ENCODE results near the gene LRCH2. TPM values are rescaled to one million over a fixed set of nuclear protein-coding genes. Genes with fewer than 3 reads are reported as not detected.
A peak's percentile ranks its signal among the peaks of the same experiment; 100 is the strongest.
"Not testable (repeated sequence)": the region's sequence is repeated elsewhere in the genome, so short reads cannot be mapped to it uniquely, and the experiment has no call there.

The LRCH2 gene
- total RNA-seq, 1 experiment from 2014 or later = not detected

DNA sequence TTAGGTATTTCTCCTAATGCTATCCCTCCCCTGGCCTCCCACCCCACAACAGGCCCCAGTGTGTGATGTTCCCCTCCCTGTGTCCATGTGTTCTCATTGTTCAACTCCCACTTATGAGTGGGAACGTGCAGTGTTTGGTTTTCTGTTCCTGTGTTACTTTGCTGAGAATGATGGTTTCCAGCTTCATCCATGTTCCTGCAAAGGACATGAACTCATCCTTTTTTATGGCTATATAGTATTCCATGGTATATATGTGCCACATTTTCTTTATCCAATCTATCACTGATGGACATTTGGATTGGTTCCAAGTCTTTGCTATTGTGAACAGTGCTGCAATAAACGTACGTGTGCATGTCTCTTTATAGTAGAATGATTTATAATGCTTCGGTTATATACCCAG is 16.6 kb downstream of the LRCH2 start:
- in situ Hi-C loops (cut with HindIII; ENCODE audit: low pct_unique_long_range_greater_than_20kb, low sequenced_read_pairs); DNase-seq (ENCODE audit: low read depth): not testable (repeated sequence)

DNA sequence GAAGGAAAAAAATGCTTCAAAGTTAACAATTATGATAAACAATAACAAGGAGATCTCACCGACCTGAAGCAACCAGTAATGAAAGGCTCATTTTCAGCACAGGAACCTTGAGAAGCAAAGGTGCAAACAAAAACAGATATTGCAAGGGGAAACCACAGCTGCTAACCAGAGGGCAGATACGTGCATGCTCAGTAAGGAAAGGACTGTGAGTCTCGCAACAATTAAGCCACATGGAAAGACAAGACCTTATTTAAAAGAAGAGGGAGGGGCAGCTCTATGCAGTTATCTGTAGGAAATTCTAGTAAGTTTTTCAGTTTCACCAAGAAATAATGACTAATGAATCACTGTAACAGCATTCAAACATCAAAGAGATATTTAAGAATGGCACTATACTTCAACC is 19.3 kb downstream of the LRCH2 start:
- no peak for DNase-seq (ENCODE audit: low read depth)
- in situ Hi-C loops (cut with HindIII; ENCODE audit: low pct_unique_long_range_greater_than_20kb, low sequenced_read_pairs) = no loop called here

DNA sequence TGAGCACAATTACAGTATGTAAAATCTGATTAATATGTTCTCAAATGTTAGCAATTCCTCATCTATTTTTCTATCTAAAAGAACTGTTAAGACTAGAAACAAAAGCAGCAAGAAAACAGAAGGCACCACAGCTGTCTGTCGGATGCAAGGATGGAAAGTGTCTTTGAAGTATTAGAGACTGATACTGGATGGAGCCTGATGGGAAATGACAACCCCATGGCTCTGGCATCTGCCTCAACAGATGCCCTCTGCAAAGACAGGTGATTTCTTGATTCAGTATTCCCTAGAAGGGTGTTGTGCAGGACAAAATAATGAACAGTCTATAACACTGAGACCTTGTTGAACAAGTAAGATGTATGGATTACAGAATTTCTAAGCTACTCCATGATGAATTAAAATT is 19.7 kb downstream of the LRCH2 start:
- in situ Hi-C loops (cut with HindIII; ENCODE audit: low pct_unique_long_range_greater_than_20kb, low sequenced_read_pairs) = no loop called here

DNA sequence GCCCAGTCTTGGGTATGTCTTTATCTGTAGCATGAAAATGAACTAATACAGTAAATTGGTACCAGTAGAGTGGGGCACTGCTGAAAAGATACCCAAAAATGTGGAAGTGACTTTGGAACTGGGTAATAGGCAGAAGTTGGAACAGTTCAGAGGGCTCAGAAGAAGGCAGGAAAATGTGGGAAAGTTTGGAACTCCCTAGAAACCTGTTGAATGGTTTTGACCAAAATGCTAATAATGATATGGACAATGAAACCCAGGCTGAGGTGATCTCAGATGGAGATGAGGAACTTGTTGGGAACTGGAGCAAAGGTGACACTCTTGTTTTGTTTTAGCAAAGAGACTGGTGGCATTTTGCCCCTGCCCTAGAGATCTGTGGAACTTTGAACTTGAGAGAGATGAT is 24.3 kb downstream of the LRCH2 start:
- DNase-seq (ENCODE audit: low read depth); in situ Hi-C loops (cut with HindIII; ENCODE audit: low pct_unique_long_range_greater_than_20kb, low sequenced_read_pairs): not testable (repeated sequence)

More for the DNA sequence above, 19.7 kb downstream of the LRCH2 start:
- DNase-seq (ENCODE audit: low read depth) = no peak

DNA sequence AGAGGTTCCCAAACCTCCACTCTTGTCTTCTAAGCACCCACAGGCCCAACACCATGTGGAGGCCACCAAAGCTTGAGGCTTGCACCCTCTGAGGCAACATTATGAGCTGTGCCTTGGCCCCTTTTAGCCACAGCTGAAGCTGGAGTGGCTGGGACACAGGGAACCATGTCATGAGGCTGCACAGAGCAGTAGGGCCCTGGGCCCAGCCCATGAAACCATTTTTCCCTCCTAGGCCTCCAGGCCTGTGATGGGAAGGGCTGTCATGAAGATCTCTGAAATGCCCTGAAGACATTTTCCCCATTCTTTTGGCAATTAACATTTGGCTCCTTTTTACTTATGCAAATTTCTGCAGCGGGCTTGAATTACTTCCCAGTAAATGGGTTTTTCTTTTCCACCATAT is 29.9 kb downstream of the LRCH2 start:
- in situ Hi-C loops (cut with HindIII; ENCODE audit: low pct_unique_long_range_greater_than_20kb, low sequenced_read_pairs) = no loop called here
- DNase-seq (ENCODE audit: low read depth) = no peak

DNA sequence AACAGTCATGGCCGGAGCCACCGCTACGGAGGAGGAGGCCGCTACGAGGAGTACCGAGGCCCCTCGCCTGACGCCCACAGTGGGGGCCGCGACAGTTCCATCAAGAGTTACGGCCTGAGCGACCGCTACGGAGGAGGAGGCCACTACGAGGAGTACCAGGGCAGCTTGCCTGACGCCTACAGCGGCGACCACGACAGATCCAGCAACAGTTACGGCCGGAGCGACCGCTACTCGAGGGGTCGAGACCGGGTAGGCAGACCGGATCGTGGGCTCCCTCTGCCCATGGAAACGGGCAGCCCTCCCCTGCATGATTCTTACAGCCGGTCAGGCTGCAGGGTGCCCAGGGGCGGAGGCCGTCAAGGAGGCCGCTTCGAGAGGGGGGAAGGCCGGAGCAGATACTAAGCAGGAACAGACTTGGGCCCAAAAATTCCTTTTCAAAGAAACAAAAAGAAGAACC is 41.6 kb downstream of the LRCH2 start:
- in situ Hi-C loops (cut with HindIII; ENCODE audit: low pct_unique_long_range_greater_than_20kb, low sequenced_read_pairs) = no loop called here
- no peak for DNase-seq (ENCODE audit: low read depth)

DNA sequence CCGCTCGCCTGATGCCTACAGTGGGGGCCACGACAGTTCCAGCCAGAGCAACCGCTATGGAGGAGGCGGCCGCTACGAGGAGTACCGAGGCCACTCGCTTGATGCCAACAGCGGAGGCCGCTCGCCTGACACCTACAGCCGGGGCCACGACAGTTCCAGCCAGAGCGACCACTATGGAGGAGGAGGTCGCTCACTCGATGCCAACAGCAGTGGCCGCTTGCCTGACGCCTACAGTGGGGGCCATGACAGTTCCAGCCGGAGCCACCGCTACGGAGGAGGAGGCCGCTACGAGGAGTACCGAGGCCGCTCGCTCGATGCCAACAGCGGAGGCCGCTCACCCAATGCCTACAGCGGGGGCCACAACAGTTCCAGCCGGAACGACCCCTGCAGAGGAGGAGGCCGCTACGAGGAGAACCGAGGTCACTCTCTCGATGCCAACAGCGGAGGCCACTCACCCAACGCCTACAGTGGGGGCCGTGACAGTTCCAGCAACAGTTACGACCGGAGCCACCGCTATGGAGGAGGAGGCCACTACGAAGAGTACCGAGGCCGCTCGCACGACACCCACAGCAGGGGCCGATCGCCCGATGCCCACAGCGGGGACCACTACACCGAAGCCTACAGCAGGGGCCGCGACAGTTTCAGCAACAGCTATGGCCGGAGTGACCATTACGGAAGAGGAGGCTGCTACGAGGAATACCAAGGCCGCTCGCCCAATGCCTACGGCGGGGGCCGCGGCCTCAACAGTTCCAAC is 42.2 kb downstream of the LRCH2 start:
- in situ Hi-C loops (cut with HindIII; ENCODE audit: low pct_unique_long_range_greater_than_20kb, low sequenced_read_pairs) = no loop called here
- DNase-seq (ENCODE audit: low read depth) = no peak

DNA sequence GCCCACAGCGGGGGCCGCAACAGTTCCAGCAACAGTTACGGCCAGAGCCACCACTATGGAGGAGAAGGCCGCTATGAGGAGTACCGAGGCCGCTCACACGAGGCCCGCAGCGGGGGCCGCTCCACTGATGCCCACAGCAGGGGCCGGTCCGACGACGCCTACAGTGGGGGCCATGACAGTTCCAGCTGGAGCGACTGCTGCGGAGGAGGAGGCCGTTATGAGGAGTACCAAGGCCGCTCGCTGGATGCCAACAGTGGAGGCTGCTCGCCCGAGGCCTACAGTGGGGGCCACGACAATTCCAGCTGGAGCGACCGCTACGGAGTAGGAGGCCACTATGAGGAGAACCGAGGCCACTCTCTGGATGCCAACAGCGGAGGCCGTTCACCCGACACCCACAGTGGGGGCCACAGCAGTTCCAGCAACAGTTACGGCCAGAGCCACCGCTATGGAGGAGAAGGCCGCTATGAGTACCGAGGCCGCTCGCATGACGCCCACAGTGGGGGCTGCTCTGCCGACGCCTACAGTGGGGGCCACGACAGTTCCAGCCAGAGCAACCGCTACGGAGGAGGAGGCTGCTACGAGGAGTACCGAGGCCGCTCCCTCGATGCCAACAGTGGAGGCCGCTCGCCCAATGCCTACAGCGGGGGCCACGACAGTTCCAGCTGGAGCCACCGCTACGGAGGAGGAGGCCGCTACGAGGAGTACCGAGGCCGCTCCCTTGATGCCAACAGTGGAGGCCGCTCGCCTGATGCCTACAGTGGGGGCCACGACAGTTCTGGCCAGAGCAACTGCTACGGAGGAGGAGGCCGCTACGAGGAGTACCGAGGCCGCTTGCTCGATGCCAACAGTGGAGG is 43.0 kb downstream of the LRCH2 start:
- in situ Hi-C loops (cut with HindIII; ENCODE audit: low pct_unique_long_range_greater_than_20kb, low sequenced_read_pairs) = no loop called here

DNA sequence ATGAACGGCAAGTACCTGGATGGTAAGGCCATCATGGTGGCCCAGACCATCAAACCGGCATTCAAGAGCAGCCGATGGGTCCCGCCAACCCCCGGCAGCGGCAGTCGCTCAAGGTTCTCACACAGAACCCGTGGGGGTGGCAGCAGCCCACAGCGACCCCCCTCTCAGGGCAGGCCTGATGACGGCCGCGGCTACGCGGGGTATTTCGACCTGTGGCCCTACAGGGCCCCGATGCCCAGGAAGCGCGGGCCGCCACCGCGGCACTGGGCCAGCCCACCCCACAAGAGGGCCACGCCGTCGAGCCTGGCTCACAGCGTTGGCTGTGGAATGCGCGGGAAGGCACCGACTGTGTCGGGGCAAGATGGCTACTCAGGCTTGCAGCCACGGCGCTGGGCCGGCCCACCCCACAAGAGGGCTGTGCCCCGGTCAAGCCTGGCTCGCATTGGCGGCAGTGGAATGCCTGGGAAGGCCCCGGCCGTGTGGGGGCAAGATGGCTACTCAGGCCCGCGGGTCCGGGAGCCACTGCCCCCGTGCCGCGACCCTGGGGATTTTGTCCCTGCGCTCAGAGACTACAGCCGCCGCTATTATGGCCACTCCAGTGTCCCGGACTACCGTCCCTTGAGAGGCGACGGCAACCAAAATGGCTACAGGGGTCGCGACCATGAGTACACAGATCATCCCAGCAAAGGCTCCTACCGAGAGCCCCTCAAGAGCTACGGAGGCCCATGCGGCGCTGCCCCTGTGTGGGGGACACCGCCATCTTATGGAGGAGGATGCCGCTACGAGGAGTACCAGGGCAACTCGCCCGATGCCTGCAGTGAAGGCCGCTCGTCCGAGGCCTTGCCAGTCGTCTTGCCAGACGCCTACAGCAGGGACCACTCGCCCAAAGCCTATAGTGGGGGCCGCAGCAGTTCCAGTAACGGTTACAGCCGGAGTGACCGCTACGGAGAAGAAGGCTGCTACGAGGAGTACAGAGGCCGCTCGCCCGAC is 44.0 kb downstream of the LRCH2 start:
- in situ Hi-C loops (cut with HindIII; ENCODE audit: low pct_unique_long_range_greater_than_20kb, low sequenced_read_pairs) = no loop called here
- no peak for DNase-seq (ENCODE audit: low read depth)

More for the DNA sequence above, 43.0 kb downstream of the LRCH2 start:
- DNase-seq (ENCODE audit: low read depth) = no peak

DNA sequence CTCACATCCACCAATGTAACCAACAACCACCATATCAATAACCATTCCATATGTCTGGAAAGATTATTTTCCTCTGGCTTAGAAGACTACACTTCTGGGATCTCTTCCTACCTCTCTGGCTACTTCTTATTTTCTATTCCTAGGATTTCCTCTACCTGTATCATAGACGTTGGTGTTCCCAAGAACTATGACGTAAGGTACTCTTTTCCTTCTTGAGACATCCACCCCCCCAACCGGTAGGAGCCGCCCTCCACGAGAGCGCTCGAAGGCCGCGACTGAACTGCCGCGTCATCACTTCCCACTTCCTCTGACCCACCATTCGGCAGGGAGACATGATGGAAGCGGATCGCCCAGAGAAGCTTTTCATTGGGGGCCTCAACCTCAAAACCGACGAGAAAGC is 44.8 kb downstream of the LRCH2 start, which contains the start of gene RBMXL3:
RBMXL3 (plus strand) TSS at position 301 of the 400 bp plus-strand sequence; CDS start at position 333, 32 bp downstream.
- in situ Hi-C loops (cut with HindIII; ENCODE audit: low pct_unique_long_range_greater_than_20kb, low sequenced_read_pairs) = no loop called here

DNA sequence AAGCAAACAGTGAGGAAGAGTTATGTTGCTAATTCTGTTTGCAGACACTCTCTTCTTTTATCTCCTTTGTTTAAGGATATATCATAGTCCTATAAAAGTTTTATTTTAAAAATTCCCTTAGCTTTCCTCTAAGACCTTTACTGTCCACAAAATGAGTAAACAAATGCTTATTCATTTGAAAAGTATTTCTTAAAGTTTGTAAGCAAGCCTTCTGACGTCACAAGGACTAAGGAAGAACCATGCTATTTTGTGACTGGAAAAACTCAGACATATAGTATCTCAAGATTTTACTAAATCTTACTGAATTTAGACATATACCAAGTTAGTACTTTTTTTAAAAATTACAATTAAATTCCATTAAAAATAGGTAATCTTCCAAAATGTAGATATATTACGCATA is 49.9 kb downstream of the LRCH2 start:
- in situ Hi-C loops (cut with HindIII; ENCODE audit: low pct_unique_long_range_greater_than_20kb, low sequenced_read_pairs) = no loop called here
- DNase-seq (ENCODE audit: low read depth) = no peak

More for the DNA sequence above, 44.8 kb downstream of the LRCH2 start, which contains the start of gene RBMXL3:
- no peak for DNase-seq (ENCODE audit: low read depth)

DNA sequence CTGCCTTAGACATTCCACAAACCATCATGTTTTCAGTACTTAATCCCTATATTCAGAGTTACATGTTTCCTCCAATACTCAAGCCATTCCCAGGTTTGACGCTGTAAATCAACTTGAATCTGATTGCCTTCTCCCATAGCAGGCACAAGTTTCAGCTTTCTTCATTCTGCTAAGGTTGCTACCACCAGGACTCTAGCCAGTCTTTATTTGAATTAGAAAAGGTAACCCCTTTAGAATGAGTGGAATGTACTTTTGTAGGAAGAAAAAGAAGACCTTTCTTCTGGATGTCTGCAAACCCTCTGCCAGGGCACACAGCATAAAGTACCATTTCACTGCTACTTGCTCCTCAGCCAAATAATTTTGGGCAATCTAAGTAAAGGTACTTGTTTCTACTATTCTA is 55.4 kb downstream of the LRCH2 start:
- DNase-seq (ENCODE audit: low read depth) = no peak
- in situ Hi-C loops (cut with HindIII; ENCODE audit: low pct_unique_long_range_greater_than_20kb, low sequenced_read_pairs) = no loop called here

DNA sequence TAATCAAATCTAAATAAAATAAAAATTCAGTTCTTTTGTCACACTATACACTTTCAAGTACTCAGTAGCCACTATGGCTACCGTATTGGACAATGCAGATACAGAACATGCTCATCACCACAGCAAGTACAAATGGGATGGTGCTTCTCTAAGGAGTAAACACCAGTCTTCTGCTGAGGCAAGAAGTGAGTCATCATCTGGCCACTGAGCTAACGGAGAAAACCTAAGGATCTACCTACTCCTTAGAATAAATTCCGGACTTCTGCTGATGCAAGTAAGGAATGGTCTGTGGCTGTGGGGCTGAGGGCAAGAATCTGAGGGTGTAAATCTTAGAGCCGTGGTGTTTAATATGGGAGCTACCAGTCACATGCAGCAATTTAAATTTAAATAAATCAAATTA is 56.0 kb downstream of the LRCH2 start:
- DNase-seq (ENCODE audit: low read depth) = no peak
- in situ Hi-C loops (cut with HindIII; ENCODE audit: low pct_unique_long_range_greater_than_20kb, low sequenced_read_pairs) = no loop called here

DNA sequence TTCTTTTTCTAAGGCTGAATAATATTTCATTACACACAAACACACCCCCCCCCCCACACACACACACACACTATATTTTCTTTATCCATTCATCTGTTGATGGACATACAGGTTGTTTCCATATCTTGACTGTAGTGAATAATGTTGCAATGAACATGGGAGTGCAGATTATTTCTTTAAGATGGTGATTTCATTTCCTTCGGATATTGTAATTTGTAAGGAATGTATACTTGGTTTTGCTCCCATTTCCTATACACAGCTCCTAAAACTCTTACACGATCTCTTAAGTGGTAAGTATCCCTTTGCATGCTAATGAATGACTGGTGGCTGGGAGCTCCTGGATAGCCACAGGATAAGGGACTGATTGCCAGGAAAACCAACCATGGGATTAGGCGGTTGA is 59.3 kb downstream of the LRCH2 start:
- no peak for DNase-seq (ENCODE audit: low read depth)
- in situ Hi-C loops (cut with HindIII; ENCODE audit: low pct_unique_long_range_greater_than_20kb, low sequenced_read_pairs) = no loop called here

DNA sequence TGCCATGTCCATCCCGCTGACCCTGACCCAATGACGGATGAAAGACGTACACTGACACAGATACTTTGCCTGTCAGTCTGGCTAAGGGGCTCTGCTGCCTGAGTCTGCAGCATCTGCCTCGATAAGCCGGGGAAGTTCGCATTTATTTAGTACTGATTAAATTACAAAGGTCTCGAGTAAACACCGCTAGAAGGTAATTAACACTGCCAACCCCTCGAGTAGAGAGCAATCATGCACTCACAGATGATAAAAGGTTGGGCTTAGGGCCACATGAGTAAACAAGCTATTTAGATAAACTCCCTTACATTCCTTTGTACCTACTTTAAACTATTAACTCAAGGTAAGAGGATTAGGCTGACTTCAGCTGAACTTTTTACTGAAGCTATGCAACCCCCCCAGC is 60.7 kb downstream of the LRCH2 start:
- no peak for DNase-seq (ENCODE audit: low read depth)
- in situ Hi-C loops (cut with HindIII; ENCODE audit: low pct_unique_long_range_greater_than_20kb, low sequenced_read_pairs) = no loop called here

DNA sequence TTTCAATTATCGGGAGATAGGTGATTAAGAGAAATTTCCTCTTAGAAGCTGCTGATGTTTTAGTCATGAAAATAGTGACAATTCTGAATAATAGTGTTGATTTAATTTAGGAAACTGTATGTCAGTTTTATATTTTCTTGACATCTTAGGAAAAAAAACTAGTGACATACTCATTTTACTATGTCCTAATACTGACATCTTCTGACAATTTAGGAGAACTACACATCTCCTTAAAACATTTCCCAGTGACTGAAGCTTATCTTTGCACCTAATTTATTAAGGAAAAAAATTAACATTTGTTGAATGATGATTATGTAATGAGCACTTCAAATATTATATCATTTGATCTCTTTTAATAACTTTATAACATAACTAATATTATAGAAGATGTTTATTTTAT is 86.7 kb downstream of the LRCH2 start:
- in situ Hi-C loops (cut with HindIII; ENCODE audit: low pct_unique_long_range_greater_than_20kb, low sequenced_read_pairs) = no loop called here
- peak; percentile 5 for DNase-seq (ENCODE audit: low read depth)

DNA sequence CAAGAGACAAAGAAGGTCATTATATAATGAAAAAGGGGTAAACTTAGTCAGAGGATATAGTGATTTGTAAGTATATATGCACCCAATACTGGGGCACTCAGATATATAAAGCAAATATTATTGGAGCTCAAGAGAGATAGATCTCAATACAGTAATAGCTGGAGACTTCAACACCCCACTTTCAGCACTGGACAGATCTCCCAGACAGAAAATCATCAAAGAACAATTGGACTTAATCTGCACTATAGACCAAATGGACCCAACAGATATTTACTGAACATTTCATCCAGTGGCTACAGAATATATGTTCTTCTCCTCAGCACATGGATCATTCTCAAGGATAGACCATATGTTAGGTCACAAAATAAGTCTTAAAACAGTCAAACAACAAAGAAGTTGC is 91.8 kb downstream of the LRCH2 start:
- in situ Hi-C loops (cut with HindIII; ENCODE audit: low pct_unique_long_range_greater_than_20kb, low sequenced_read_pairs) = no loop called here
- no peak for DNase-seq (ENCODE audit: low read depth)

DNA sequence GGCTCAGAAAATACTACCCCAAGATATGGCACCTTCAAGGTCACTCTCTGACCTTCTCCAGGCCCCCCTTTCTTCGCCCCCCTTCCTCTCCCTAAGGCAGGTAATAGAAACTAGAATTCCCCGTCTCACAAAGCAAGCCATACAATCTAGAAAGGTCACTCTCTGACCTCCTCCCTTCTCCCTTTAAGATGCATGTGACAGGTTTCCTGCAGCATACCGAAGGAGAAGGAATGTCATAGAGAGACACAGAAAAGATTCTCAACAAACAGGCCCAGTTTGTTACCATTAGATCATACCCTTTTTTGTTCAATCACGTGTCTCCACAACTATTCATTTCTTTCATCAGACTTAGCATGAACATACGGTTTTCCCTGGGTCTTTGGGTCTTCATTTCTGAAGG is 95.9 kb downstream of the LRCH2 start:
- no peak for DNase-seq (ENCODE audit: low read depth)
- in situ Hi-C loops (cut with HindIII; ENCODE audit: low pct_unique_long_range_greater_than_20kb, low sequenced_read_pairs) = no loop called here

Measured in Caki2 (cell line).